GM13976 (cell line): Measurements from ENCODE around the gene USF2.

ENCODE experiments used
- DNase-seq: peaks from one replicate; pipeline ENCODE4 v3.0.0; 2012; ENCODE audit warnings: low spot score
- in situ Hi-C: fragments of 300-500 bp; cut with MboI; formaldehyde crosslinking; loops from one replicate; pipeline ENCODE4 v1.12.0; 2022; ENCODE audit warnings: low sequenced_read_pairs, mixed read lengths, inconsistent platforms; ENCODE audit not compliant: unreplicated experiment
- TF ChIP-seq, protein P1 (sequence below): IDR thresholded peaks from 2 replicates; pipeline ENCODE4 v1.5.1; 2012; ENCODE audit warnings: borderline replicate concordance, mild to moderate bottlenecking; ENCODE audit not compliant: insufficient read depth; ENCODE audit errors: extremely low read depth, missing control alignments, control extremely low read depth

The USF2 gene

DNA sequence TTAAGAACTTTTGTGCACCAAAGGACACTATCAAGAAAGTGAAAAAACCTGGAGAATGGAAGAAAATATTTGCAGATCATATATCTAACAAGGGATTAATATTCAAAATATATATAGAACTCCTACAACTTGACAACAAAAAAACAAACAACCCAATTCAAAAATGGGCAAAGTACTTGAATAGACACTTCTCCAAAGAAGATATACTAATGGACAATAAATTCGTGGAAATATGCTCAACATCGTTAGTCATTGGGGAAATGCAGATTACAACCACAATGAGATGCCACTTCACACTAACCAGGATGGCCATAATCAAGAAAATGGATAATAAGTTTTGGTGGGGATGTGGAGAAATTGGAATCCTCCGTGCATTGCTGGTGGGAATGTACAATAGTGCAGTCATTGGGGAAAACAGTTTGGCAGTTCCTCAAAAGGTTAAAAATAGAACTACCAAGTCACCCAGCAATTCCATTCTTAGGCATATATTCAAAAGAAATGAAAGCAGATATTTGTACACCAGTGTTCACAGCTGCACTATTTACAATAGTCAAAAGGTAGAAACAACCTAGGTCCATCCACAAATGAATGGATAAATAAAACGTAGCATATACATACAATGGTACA, 22.2 kb upstream of the USF2 start:
- in situ Hi-C loops = no loop called here
- TF ChIP-seq, protein P1, sequence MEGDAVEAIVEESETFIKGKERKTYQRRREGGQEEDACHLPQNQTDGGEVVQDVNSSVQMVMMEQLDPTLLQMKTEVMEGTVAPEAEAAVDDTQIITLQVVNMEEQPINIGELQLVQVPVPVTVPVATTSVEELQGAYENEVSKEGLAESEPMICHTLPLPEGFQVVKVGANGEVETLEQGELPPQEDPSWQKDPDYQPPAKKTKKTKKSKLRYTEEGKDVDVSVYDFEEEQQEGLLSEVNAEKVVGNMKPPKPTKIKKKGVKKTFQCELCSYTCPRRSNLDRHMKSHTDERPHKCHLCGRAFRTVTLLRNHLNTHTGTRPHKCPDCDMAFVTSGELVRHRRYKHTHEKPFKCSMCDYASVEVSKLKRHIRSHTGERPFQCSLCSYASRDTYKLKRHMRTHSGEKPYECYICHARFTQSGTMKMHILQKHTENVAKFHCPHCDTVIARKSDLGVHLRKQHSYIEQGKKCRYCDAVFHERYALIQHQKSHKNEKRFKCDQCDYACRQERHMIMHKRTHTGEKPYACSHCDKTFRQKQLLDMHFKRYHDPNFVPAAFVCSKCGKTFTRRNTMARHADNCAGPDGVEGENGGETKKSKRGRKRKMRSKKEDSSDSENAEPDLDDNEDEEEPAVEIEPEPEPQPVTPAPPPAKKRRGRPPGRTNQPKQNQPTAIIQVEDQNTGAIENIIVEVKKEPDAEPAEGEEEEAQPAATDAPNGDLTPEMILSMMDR = no peak

DNA sequence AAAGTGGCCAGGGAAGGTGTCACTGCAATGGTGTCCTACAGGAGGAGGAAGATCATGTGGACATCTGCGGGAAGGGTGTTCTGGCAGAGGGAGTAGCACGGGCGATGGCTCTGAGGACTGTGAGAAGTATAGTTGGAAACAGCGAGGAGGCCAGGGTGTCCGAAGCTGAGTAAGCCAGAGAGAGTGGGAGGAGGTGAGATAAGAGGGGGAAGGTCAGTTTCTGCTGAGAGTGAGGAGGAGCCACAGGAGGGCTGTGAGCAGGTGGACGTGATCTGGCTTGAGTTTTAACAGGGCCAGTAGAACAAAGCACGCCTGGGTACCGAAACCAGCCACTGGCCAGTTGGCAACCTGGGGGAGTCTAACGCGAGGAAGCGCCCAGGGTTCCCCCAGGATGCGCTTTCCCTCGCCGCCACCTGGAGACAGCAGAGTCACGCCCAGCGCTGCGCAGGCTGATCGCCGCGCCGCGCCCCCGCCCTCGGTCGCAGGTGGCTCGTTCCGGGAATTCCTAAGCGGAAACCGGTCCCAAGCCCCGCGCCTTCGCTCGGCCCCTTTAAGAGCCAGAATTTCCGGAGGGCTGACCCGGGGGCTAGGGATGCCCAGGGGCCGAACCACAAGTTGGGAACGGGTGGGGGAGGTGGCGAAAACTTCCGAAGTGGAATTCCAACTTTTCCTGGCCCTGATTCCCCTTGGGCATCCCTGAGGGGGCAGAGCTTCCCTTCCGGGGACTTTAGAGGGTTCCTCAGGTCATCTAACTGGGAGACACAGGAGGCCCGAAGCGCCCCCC, 21.0 kb upstream of the USF2 start:
- TF ChIP-seq, protein P1 = peak; percentile 61
- peak; percentile 83 for DNase-seq
- in situ Hi-C loops = no loop called here

More for the DNA sequence above, 22.2 kb upstream of the USF2 start:
- DNase-seq = no peak

DNA sequence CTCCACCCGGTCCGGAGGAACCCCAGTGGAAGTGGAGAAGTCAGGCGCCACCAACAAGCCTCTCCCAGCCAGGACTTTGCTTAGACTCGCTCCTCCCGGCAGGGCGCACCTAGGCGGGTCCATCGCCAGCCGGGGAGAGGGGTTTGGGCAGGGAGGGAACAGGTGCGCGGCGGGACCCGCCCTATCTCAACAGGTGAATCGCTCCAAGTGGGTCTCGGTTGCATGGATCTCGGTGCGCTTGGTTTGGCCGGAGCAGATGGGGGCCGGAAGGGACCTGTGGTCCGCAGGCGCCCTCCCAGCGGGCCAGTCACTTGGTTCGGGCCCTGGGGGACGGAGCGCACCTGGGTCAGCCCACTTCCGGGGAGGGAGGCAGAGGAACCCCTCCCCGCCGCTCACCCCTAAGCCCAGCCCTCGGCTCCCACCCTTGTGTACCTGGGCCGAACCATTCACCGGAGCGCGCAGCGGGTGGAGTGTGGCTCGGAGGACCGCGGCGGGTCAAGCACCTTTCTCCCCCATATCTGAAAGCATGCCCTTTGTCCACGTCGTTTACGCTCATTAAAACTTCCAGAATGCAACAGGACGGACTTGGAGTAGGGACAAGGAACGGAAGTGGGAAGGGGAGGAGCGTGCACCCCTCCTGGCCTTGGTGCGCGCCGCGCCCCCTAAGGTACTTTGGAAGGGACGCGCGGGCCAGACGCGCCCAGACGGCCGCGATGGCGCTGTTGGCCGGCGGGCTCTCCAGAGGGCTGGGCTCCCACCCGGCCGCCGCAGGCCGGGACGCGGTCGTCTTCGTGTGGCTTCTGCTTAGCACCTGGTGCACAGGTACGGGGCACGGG, 20.2 kb upstream of the USF2 start, which contains the start of gene LSR:
LSR (plus strand) TSS at position 693 of the 836 bp plus-strand sequence; CDS start at position 714, 21 bp downstream.
- peak; percentile 97 for DNase-seq
- TF ChIP-seq, protein P1 = no peak
- in situ Hi-C loops = no loop called here

DNA sequence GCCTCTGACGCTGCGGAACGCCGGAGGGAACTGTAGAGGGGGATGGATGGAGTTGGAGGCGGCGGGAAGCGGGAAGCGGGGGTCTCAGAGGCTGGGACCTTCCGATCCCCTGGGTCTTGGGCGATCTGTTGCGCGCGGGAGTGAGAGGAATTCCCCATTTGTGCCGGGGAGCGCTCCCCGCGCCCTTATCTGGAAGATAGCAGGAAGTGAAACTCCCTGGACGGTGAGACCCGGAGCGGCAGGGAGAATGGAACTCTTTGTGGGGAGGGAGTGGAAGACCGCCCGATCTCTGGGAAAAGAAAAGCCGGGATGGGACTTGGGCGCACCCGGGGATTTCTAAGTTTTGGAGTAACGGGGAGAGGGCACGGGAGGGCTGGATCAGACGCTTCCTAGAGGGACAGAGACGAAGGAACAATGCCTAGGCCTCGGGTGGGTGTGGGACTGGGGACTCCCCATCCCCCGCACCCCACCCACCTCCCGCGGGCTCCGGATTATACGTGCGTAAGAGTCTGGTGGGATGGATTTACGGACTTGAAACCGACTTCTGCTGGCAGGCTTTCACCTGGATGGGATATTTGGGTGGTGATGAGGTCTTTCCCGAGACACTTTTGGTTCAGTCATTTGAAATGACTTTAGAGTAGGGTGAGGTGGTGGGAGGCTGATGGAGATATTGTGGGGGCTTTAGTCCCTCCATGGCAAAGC, 19.5 kb upstream of the USF2 start:
- in situ Hi-C loops = no loop called here
- peak; percentile 59 for DNase-seq
- TF ChIP-seq, protein P1 = no peak

DNA sequence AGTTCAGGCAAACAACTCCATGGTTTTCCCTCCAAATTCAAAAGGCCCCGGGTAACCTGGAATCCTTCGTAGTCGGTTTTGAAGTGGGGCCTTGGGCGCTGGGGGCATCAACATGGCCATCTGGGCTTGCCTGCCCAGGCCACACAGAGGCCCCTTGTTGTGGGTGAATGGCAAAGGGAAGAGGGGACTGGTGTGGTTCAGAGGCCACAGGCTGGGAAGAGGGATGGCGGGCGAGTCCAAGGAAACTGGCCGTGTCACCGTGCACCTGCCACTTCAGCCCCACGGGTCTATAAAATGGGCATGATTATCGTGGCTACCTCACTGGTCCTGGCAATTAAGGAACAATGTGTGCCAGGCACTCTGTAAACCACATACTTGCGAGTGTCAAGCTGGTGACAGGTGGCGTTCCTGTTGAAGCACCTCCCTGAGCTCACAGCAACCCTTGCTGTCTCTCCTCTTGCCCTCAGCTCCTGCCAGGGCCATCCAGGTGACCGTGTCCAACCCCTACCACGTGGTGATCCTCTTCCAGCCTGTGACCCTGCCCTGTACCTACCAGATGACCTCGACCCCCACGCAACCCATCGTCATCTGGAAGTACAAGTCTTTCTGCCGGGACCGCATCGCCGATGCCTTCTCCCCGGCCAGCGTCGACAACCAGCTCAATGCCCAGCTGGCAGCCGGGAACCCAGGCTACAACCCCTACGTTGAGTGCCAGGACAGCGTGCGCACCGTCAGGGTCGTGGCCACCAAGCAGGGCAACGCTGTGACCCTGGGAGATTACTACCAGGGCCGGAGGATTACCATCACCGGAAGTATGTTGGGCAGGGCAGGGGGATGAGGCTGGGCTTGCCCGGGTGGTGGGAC, 18.7 kb upstream of the USF2 start:
- in situ Hi-C loops = no loop called here
- TF ChIP-seq, protein P1 = no peak
- peak; percentile 16 for DNase-seq

DNA sequence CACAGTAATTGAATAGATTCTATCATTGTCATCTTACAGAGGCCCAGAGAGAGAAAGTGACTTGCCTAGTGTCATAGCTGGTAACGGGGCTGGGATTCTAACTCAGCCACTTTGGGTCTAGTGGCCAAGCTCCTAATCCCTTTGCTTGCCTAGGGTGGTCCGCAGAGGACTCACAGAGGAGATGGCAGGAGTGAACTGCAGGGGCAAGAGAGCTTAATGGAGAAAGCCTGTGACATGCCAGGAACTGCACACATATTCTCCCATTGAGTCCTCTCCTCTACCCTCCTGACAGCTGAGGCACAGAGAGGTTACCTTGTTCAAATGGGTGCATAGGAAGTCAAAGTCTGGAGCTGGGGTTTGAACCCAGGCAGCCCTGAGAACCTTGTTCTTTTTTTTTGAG, 17.3 kb upstream of the USF2 start:
- peak; percentile 9 for DNase-seq
- TF ChIP-seq, protein P1 = no peak
- in situ Hi-C loops = no loop called here
